Measurements from ENCODE around the gene POC5. TPM values are rescaled to one million over a fixed set of nuclear protein-coding genes. Genes with fewer than 3 reads are reported as not detected.
"Not testable (repeated sequence)": the region's sequence is repeated elsewhere in the genome, so short reads cannot be mapped to it uniquely, and the experiment has no call there.

The POC5 gene
- total RNA-seq, 1 donor from 2014 or later: 9.5 TPM

DNA sequence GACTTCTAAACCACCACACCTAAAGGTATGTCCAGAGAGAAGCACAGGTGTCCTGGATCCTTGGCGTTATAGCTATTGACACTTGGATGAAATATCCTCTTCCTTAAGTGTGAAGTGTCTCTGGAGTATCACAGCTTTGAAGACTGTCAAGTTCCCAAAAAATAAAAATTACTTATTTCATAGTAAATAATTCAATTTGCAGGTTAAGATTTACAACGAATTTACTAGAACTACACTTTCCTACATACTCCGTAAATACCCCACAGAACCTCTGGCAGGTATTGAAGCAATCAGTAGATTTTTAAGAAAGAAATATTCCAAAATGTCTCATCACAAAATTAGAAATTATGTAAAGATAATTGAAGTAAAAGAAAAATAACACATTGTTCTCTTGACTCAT is 27.1 kb upstream of the POC5 start:
- no peak overlapping the region for H3K27ac Mint-ChIP-seq (ENCODE audit: unreplicated experiment)
- TF ChIP-seq, protein P1, sequence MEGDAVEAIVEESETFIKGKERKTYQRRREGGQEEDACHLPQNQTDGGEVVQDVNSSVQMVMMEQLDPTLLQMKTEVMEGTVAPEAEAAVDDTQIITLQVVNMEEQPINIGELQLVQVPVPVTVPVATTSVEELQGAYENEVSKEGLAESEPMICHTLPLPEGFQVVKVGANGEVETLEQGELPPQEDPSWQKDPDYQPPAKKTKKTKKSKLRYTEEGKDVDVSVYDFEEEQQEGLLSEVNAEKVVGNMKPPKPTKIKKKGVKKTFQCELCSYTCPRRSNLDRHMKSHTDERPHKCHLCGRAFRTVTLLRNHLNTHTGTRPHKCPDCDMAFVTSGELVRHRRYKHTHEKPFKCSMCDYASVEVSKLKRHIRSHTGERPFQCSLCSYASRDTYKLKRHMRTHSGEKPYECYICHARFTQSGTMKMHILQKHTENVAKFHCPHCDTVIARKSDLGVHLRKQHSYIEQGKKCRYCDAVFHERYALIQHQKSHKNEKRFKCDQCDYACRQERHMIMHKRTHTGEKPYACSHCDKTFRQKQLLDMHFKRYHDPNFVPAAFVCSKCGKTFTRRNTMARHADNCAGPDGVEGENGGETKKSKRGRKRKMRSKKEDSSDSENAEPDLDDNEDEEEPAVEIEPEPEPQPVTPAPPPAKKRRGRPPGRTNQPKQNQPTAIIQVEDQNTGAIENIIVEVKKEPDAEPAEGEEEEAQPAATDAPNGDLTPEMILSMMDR (IDR thresholded peaks at IDR 0.05; ENCODE audit: unreplicated experiment): no peak
- H3K4me1 Mint-ChIP-seq (ENCODE audit: unreplicated experiment): no peaks in the 10 kb centered on the region
- no peak overlapping the region for H3K4me3 Mint-ChIP-seq (ENCODE audit: unreplicated experiment)
- H3K27me3 Mint-ChIP-seq (ENCODE audit: unreplicated experiment): peaks cover 4% of the 10 kb centered on the region
- H3K36me3 Mint-ChIP-seq (ENCODE audit: low read depth, unreplicated experiment): no peaks in the 10 kb centered on the region
- DNase-seq (ENCODE audit: low spot score): no peak
- H3K9me3 Mint-ChIP-seq (ENCODE audit: unreplicated experiment): no peaks in the 10 kb centered on the region

DNA sequence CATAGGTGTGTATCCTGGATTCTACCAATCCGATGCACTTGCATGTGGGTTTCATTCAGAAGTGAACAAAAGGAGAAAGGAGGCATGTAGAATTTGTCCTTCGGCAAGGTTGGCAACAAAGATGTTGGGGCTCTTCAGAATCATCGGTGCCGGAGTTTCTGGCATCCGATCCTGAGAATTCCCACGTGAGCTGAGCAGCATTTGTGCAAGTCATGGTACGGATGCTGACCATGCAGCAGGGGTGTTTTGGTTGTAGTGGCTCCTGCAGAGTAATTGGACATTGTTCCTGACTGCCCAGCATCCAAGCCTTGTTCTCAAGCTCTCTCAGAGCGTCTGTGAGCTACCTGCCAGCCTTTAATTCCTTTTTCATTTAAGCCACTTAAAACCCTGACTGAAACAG is 19.0 kb upstream of the POC5 start:
- no peak overlapping the region for H3K4me3 Mint-ChIP-seq (ENCODE audit: unreplicated experiment)
- no peaks in the 10 kb centered on the region for H3K9me3 Mint-ChIP-seq (ENCODE audit: unreplicated experiment)
- H3K36me3 Mint-ChIP-seq (ENCODE audit: low read depth, unreplicated experiment): no peaks in the 10 kb centered on the region
- TF ChIP-seq, protein P1 (IDR thresholded peaks at IDR 0.05; ENCODE audit: unreplicated experiment): no peak
- no peak for DNase-seq (ENCODE audit: low spot score)
- H3K27ac Mint-ChIP-seq (ENCODE audit: unreplicated experiment): no peak overlapping the region
- H3K27me3 Mint-ChIP-seq (ENCODE audit: unreplicated experiment): no peaks in the 10 kb centered on the region
- H3K4me1 Mint-ChIP-seq (ENCODE audit: unreplicated experiment): no peaks in the 10 kb centered on the region

DNA sequence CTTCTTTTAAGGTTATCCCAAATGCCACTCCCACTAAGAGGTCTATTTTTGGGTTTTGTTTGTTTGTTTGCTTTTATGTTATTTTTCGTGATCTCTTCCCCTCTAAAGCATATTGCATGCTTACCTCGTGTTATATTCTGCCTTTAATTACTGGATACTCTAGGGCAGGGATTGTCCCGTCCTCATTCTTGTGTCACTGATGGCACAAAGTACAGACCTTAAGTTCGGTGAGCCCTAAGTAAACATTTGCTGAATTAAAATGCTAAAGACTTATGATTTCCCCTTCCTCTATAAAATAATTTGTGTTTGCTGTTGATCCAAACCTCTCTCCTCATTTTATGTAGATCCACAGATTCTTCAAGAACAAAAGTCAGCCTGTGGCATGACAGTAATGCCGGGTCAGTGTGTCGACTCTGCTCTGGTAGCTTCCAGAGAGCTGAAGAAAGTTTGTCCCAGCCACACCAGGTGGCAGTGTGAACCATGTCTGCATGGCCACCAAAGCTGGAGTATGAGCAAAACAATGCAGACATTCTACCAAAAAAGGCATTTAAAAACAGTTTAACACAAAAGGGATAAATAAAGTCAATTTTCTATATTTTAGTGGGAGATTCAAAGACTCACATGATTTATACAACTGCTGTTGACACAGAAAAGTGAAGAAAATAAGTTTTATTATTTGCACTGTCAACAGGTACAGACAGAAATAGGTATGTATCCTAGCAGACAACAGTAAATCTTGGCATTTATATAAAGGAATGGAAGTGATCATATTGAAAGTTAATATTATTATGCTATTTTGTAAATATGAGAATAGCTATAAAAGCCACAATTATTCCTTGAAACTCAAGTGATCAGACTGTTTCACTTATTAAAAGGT is 17.9 kb upstream of the POC5 start:
- TF ChIP-seq, protein P1 (IDR thresholded peaks at IDR 0.05; ENCODE audit: unreplicated experiment): no peak
- no peaks in the 10 kb centered on the region for H3K36me3 Mint-ChIP-seq (ENCODE audit: low read depth, unreplicated experiment)
- no peak overlapping the region for H3K4me3 Mint-ChIP-seq (ENCODE audit: unreplicated experiment)
- peak; percentile 47 for DNase-seq (ENCODE audit: low spot score)
- no peak overlapping the region for H3K27ac Mint-ChIP-seq (ENCODE audit: unreplicated experiment)
- H3K27me3 Mint-ChIP-seq (ENCODE audit: unreplicated experiment): no peaks in the 10 kb centered on the region
- no peaks in the 10 kb centered on the region for H3K9me3 Mint-ChIP-seq (ENCODE audit: unreplicated experiment)
- H3K4me1 Mint-ChIP-seq (ENCODE audit: unreplicated experiment): no peaks in the 10 kb centered on the region

DNA sequence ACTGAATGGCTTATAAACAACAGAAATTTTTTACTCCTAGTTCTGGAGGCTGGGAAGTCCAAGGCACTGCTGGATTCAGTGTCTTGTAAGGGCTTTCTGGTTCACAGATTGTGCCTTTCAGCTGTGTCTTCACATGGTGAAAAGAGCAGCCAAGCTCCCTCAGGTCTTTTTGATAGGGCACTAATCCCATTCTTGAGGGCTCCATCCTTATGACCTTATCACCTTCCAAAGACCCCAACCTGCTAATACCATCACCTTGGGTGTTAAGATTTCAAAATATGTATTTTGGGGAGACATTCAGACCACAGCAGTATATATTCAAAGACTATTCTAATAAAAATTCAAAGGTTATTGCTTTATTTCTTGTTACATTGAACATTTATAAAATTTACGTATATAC is 16.5 kb upstream of the POC5 start:
- no peaks in the 10 kb centered on the region for H3K27me3 Mint-ChIP-seq (ENCODE audit: unreplicated experiment)
- no peak overlapping the region for H3K27ac Mint-ChIP-seq (ENCODE audit: unreplicated experiment)
- TF ChIP-seq, protein P1 (IDR thresholded peaks at IDR 0.05; ENCODE audit: unreplicated experiment): no peak
- H3K4me1 Mint-ChIP-seq (ENCODE audit: unreplicated experiment): no peaks in the 10 kb centered on the region
- H3K4me3 Mint-ChIP-seq (ENCODE audit: unreplicated experiment): no peak overlapping the region
- H3K36me3 Mint-ChIP-seq (ENCODE audit: low read depth, unreplicated experiment): no peaks in the 10 kb centered on the region
- no peaks in the 10 kb centered on the region for H3K9me3 Mint-ChIP-seq (ENCODE audit: unreplicated experiment)
- DNase-seq (ENCODE audit: low spot score): no peak

DNA sequence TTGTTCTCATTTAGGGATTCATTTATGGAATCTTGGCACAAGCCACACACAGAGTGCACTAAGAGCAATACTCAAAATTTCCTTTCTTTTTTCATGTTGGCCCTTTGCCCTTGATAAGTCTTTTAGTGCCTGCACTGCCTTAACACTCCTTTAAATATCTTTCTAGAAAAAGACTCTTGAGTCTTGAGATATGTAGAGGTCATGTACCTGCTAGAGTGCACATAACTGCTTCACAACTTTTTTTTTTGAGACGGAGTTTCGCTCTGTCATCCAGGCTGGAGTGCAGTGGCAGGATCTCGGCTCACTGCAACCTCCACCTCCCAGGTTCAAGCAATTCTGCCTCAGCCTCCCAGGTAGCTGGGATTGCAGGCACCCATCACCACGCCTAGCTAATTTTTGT is 14.3 kb upstream of the POC5 start:
- H3K27me3 Mint-ChIP-seq (ENCODE audit: unreplicated experiment); H3K4me3 Mint-ChIP-seq (ENCODE audit: unreplicated experiment); H3K27ac Mint-ChIP-seq (ENCODE audit: unreplicated experiment); H3K36me3 Mint-ChIP-seq (ENCODE audit: low read depth, unreplicated experiment); H3K4me1 Mint-ChIP-seq (ENCODE audit: unreplicated experiment); H3K9me3 Mint-ChIP-seq (ENCODE audit: unreplicated experiment); DNase-seq (ENCODE audit: low spot score): not testable (repeated sequence)
